Retina (tissue), 1 donor: Measurements from ENCODE around the gene C4B.

Experiments
- DNase-seq: peaks from one replicate; pipeline ENCODE4 v3.0.0-alpha.2; 2016

The C4B gene

GRCh38 chr6:32084780-32085179 is 70.2 kb downstream of the C4B start:
- DNase-seq: no peak
